ENCODE measurements around the gene TRPV2. TPM values are rescaled to one million over a fixed set of nuclear protein-coding genes. Genes with fewer than 3 reads are reported as not detected.

TRPV2 gene
- total and polyA plus RNA-seq, 9 donors: 8.7 to 40.4 (median 13.0) TPM

DNA sequence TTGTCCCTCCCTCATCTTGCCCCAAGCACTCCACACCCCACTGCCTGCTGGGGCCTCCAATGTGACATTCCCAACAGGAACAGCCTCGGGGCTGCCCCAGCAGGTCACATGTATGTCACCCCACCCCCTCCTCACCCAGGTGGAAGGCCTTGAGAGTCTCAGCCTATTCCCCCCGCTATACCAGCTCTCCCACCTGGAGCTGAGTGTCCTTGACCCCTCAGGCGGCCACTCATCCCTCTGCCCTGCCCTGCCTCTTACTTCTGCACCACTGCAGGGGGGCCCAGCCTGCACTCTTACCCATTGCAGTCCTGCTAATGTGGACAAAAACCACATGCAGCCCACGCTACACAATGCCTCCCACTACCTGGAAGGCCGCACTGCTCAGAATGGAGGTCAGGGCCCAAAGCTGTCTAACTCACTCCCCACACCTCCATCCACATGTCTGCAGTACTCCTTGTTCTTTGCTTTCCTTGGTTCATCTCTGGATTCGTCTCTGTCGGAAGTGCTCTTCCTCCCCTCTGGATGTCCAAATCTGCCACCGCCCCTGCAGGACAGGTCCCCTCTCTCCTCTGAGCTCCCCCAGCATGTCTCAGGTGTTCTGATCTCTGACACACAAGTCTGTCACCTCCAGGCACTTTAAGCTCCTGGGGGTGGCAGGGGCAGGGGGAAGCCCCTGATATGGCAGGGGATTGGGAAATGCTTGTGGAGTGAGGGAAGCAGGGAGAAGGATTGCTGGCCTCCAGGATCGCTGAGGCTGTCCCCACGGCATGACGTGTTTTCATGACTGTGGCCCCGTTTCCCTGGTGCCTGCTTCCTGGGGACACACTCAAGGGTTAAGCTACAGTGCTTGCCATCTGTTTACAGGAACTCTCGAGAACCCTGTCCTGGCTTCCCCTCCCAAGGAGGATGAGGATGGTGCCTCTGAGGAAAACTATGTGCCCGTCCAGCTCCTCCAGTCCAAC, 20.8 kb downstream of the TRPV2 start:
- H3K9me3 ChIP-seq: no peaks in the 10 kb centered on the region
- peaks cover 11% of the 10 kb centered on the region for H3K4me1 ChIP-seq (ENCODE audit: insufficient read depth)
- 48 to 58% (median 53%) methylated on average over 14 of the region's 14 CpGs for WGBS, 3 donors
- DNase-seq: no peak
- no peak overlapping the region for H3K27ac ChIP-seq
- intact Hi-C loops (cut with DNase I): loop anchor here in 2 of 4 donors (5.0 to 10.0 kb wide), 2 partner anchors 51 kb away; partner anchors contain the start of gene UBB (in 1 of the 2)
- H3K4me3 ChIP-seq: no peak overlapping the region
- H3K27me3 ChIP-seq: no peaks in the 10 kb centered on the region
- no peaks in the 10 kb centered on the region for H3K36me3 ChIP-seq
- TF ChIP-seq POLR2A (IDR thresholded peaks at IDR 0.05) (no peak), CTCF (IDR thresholded peaks at IDR 0.05) (no peak), EP300 (IDR thresholded peaks at IDR 0.05) (no peak)

- Histone ChIP-seq H3K27me3 (no peaks in the 10 kb centered on the region), H3K27ac (no peak overlapping the region), H3K9me3 (no peaks in the 10 kb centered on the region), H3K4me1 (ENCODE audit: insufficient read depth) (peaks cover 11% of the 10 kb centered on the region), H3K4me3 (no peak overlapping the region), H3K36me3 (no peaks in the 10 kb centered on the region)
- 74 to 81% (median 79%) methylated on average over 2 of the region's 2 CpGs for WGBS, 3 donors
- DNase-seq: no peak
- intact Hi-C loops (cut with DNase I): loop anchor here in 2 of 4 donors (5.0 to 10.0 kb wide), 2 partner anchors 50 to 52 kb away; partner anchors contain the start of gene UBB (in 1 of the 2)
- TF ChIP-seq EP300 (IDR thresholded peaks at IDR 0.05) (no peak), POLR2A (IDR thresholded peaks at IDR 0.05) (no peak), CTCF (IDR thresholded peaks at IDR 0.05) (no peak)
Observed at GRCh38 chr17:16437083-16437482, 21.7 kb downstream of the TRPV2 start.

DNA sequence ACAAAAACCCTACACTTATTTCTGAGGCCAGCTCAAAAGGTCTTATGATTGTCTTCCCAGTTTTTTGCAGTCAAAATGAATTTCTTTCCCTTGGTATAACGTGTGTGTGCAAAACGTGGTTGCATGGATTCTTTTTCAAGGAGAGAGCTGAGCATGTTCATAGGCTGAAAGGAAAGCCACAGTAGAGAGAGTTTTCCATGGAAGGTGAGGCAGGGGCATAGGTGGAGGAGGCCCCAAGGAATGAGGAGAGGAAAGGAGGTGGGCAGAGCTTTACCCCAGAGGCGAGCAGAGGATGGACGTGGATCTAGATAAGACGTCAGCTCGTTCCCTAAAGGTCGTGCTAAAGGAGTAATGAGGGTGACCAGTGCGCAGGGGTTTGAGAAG, 22.8 kb downstream of the TRPV2 start:
- intact Hi-C loops (cut with DNase I): loop anchor here in 2 of 4 donors (5.0 to 10.0 kb wide), 2 partner anchors 49 to 53 kb away; partner anchors contain the start of gene UBB (in 1 of the 2)

More for the DNA sequence above, 22.8 kb downstream of the TRPV2 start:
- TF ChIP-seq EP300 (IDR thresholded peaks at IDR 0.05): no peak
- TF ChIP-seq POLR2A (IDR thresholded peaks at IDR 0.05): no peak
- TF ChIP-seq CTCF (IDR thresholded peaks at IDR 0.05): no peak
- no peak for DNase-seq
- 5 to 9% (median 8%) methylated on average over 8 of the region's 8 CpGs for WGBS, 3 donors
- H3K27me3 ChIP-seq: no peaks in the 10 kb centered on the region
- H3K4me3 ChIP-seq: peak overlapping the region; percentile 63
- H3K9me3 ChIP-seq: no peaks in the 10 kb centered on the region
- H3K4me1 ChIP-seq (ENCODE audit: insufficient read depth): peaks cover 11% of the 10 kb centered on the region
- peak overlapping the region in 1 of 2 donors; percentile 74 for H3K27ac ChIP-seq
- no peaks in the 10 kb centered on the region for H3K36me3 ChIP-seq
